HEK293 (cell line): ENCODE results near the gene LIPA.

ENCODE experiments used
- CTCF ChIP-seq: fragments of 450-650 bp; formaldehyde crosslinking; IDR thresholded peaks from 2 replicates; pipeline ENCODE4 v1.5.1; 2016; ENCODE audit warnings: missing biosample characterization, missing genetic modification characterization
- OVOL3 ChIP-seq: fragments of 450-650 bp; formaldehyde crosslinking; IDR thresholded peaks from 2 replicates; pipeline ENCODE4 v1.5.1; 2016; ENCODE audit warnings: missing biosample characterization, missing genetic modification characterization
- RBAK ChIP-seq: fragments of 450-650 bp; formaldehyde crosslinking; IDR thresholded peaks from 2 replicates; pipeline ENCODE4 v1.5.1; 2016; ENCODE audit warnings: missing biosample characterization, missing genetic modification characterization
- SCRT1 ChIP-seq: fragments of 450-650 bp; formaldehyde crosslinking; IDR thresholded peaks from 2 replicates; pipeline ENCODE4 v1.5.1; 2016; ENCODE audit warnings: missing biosample characterization, missing genetic modification characterization, borderline replicate concordance
- WT1 ChIP-seq: fragments of 450-650 bp; formaldehyde crosslinking; IDR thresholded peaks from 2 replicates; pipeline ENCODE4 v1.5.1; 2016; ENCODE audit warnings: missing biosample characterization, missing genetic modification characterization
- YY2 ChIP-seq: fragments of 450-650 bp; formaldehyde crosslinking; IDR thresholded peaks from 2 replicates; pipeline ENCODE4 v1.5.1; 2016; ENCODE audit warnings: missing biosample characterization, missing genetic modification characterization
- ZEB2 ChIP-seq: fragments of 450-650 bp; formaldehyde crosslinking; IDR thresholded peaks from 2 replicates; pipeline ENCODE4 v1.5.1; 2016; ENCODE audit warnings: missing biosample characterization, missing genetic modification characterization
- ZFHX2 ChIP-seq: fragments of 450-650 bp; formaldehyde crosslinking; conservative IDR thresholded peaks from 2 replicates; pipeline ENCODE4 v1.5.1; 2016; ENCODE audit warnings: missing biosample characterization, missing genetic modification characterization
- ZFP37 ChIP-seq: fragments of 450-650 bp; formaldehyde crosslinking; IDR thresholded peaks from 2 replicates; pipeline ENCODE4 v1.5.1; 2016; ENCODE audit warnings: missing biosample characterization, missing genetic modification characterization
- ZNF19 ChIP-seq: fragments of 450-650 bp; formaldehyde crosslinking; IDR thresholded peaks from 2 replicates; pipeline ENCODE4; 2016; ENCODE audit warnings: missing biosample characterization, missing genetic modification characterization, low read depth
- ZNF292 ChIP-seq: fragments of 450-650 bp; formaldehyde crosslinking; IDR thresholded peaks from 2 replicates; pipeline ENCODE4 v1.5.1; 2016; ENCODE audit warnings: low read depth, missing biosample characterization, missing genetic modification characterization, borderline replicate concordance
- ZNF302 ChIP-seq: fragments of 450-650 bp; formaldehyde crosslinking; IDR thresholded peaks from 2 replicates; pipeline ENCODE4 v1.5.1; 2016; ENCODE audit warnings: missing biosample characterization, missing genetic modification characterization, low read depth
- ZNF311 ChIP-seq: fragments of 450-650 bp; formaldehyde crosslinking; IDR thresholded peaks from 2 replicates; pipeline ENCODE4 v1.5.1; 2017; ENCODE audit warnings: missing biosample characterization, missing genetic modification characterization, borderline replicate concordance
- ZNF341 ChIP-seq: fragments of 450-650 bp; formaldehyde crosslinking; IDR thresholded peaks from 2 replicates; pipeline ENCODE4; 2016; ENCODE audit warnings: low read depth, missing biosample characterization, missing genetic modification characterization
- ZNF48 ChIP-seq: fragments of 450-650 bp; formaldehyde crosslinking; IDR thresholded peaks from 2 replicates; pipeline ENCODE4 v1.5.1; 2016; ENCODE audit warnings: missing biosample characterization, missing genetic modification characterization
- ZNF521 ChIP-seq: fragments of 450-650 bp; formaldehyde crosslinking; IDR thresholded peaks from 2 replicates; pipeline ENCODE4 v1.5.1; 2017; ENCODE audit warnings: missing biosample characterization, mild to moderate bottlenecking, missing genetic modification characterization
- ZNF561 ChIP-seq: fragments of 450-650 bp; IDR thresholded peaks from 2 replicates; pipeline ENCODE4 v1.5.1; 2018; ENCODE audit warnings: missing biosample characterization, missing genetic modification characterization, borderline replicate concordance
- ZNF596 ChIP-seq: fragments of 450-650 bp; IDR thresholded peaks from 2 replicates; pipeline ENCODE4 v1.5.0; 2018; ENCODE audit warnings: missing biosample characterization, mild to moderate bottlenecking, missing genetic modification characterization, moderate library complexity
- ZNF626 ChIP-seq: fragments of 450-650 bp; sonication (Bioruptor Pico); formaldehyde crosslinking; IDR thresholded peaks from 2 replicates; pipeline ENCODE4 v1.5.1; 2018; ENCODE audit warnings: missing biosample characterization, missing genetic modification characterization, inconsistent platforms
- ZNF639 ChIP-seq: fragments of 450-650 bp; formaldehyde crosslinking; IDR thresholded peaks from 2 replicates; pipeline ENCODE4 v1.5.1; 2016; ENCODE audit warnings: missing biosample characterization, missing genetic modification characterization
- ZNF654 ChIP-seq: fragments of 450-650 bp; formaldehyde crosslinking; IDR thresholded peaks from 2 replicates; pipeline ENCODE4 v1.5.1; 2016; ENCODE audit warnings: low read depth, missing biosample characterization, missing genetic modification characterization
- ZNF658 ChIP-seq: fragments of 450-650 bp; formaldehyde crosslinking; IDR thresholded peaks from 2 replicates; pipeline ENCODE4; 2016; ENCODE audit warnings: missing biosample characterization, missing genetic modification characterization
- ZNF664 ChIP-seq: fragments of 450-650 bp; formaldehyde crosslinking; IDR thresholded peaks from 2 replicates; pipeline ENCODE4 v1.5.1; 2016; ENCODE audit warnings: missing biosample characterization, missing genetic modification characterization
- ZNF791 ChIP-seq: fragments of 450-650 bp; formaldehyde crosslinking; IDR thresholded peaks from 2 replicates; pipeline ENCODE4 v1.5.1; 2016; ENCODE audit warnings: missing biosample characterization, missing genetic modification characterization
- TF ChIP-seq, protein P1 (sequence below): fragments of 450-650 bp; IDR thresholded peaks from 2 replicates; pipeline ENCODE4 v1.5.1; 2018; ENCODE audit warnings: missing biosample characterization, mild to moderate bottlenecking, missing genetic modification characterization
- TF ChIP-seq, protein P2 (sequence below): fragments of 450-650 bp; formaldehyde crosslinking; optimal IDR thresholded peaks from 2 replicates; pipeline ENCODE3; 2016; ENCODE audit warnings: missing biosample characterization, mild to moderate bottlenecking, missing genetic modification characterization
- TF ChIP-seq, protein P3 (sequence below): fragments of 450-650 bp; formaldehyde crosslinking; IDR thresholded peaks from 2 replicates; pipeline ENCODE4 v1.5.1; 2016; ENCODE audit warnings: missing biosample characterization, missing genetic modification characterization
- TF ChIP-seq, protein P4 (sequence below): fragments of 450-650 bp; formaldehyde crosslinking; IDR thresholded peaks from 2 replicates; pipeline ENCODE4 v1.5.1; 2016; ENCODE audit warnings: missing biosample characterization, missing genetic modification characterization
- TF ChIP-seq, protein P5 (sequence below): fragments of 450-650 bp; formaldehyde crosslinking; IDR thresholded peaks from 2 replicates; pipeline ENCODE4 v1.5.1; 2016; ENCODE audit warnings: missing biosample characterization, missing genetic modification characterization

Gene LIPA

DNA sequence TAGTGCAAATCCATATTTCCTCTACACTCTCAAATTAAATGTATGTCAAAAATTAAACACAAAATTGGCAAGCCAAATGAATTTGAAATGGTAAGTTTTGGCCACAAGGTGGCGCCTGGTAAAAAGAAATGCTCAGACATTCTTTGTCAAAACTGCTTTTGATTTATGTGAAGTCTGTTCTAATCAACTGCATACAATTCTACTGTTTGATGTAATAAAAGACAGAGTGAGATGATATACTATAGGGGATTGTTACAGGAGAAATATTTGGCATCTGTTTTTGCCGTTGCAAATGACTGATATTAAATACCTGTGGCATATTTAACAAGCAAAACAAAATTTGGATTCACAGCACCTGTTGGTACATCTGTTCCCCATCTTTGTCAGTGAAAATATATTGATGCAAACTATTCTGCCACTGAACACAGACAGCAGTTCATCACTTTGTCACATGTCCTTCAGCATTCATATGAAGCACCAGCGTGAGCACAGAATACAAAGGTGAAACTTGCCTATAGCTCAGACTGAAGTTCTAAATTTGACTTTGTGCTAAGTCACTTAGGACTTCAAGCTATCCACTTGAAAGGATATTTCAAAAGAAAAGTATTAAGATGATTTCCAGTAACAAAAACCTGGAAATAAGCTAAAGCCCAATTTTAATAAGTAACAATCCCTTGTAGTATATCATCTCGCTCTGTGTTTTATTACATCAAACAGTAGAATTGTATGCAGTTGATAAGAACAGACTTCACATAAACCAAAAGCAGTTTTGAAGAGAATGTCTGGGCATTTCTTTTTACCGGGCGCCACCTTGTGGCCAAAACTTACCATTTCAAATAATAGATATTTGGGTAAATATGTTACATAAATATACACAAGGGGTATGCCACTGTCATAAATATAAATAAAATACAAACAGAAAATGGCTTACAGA, 34.3 kb downstream of the LIPA start (continued):
- TF ChIP-seq ZNF48 (tag by site-specific recombination) (no peak), ZEB2 (tag by site-specific recombination) (0 out of 2 replicates have a peak, but pooled peaks have one; percentile 16), ZNF639 (tag by site-specific recombination) (no peak), ZNF341 (tag by site-specific recombination) (no peak), ZNF626 (no peak), ZNF292 (no peak), CTCF (tag by site-specific recombination) (peak; percentile 44; the same call in 1 of the 2 replicates), ZNF791 (tag by site-specific recombination) (no peak), ZNF596 (tag by site-specific recombination) (no peak), ZNF302 (tag by site-specific recombination) (no peak), WT1 (tag by site-specific recombination) (no peak), ZNF521 (tag by site-specific recombination) (no peak), RBAK (tag by site-specific recombination) (no peak), ZNF658 (tag by site-specific recombination) (no peak), ZFP37 (tag by site-specific recombination) (0 out of 2 replicates have a peak, but pooled peaks have one; percentile 17), SCRT1 (tag by site-specific recombination) (peak; percentile 77), ZNF19 (tag by site-specific recombination) (no peak), ZNF654 (peak; percentile 81), ZFHX2 (no peak), ZNF561 (tag by site-specific recombination) (no peak), ZNF664 (tag by site-specific recombination) (no peak), ZNF311 (no peak), YY2 (tag by site-specific recombination) (no peak), OVOL3 (tag by site-specific recombination) (no peak)
- TF ChIP-seq, protein P1, sequence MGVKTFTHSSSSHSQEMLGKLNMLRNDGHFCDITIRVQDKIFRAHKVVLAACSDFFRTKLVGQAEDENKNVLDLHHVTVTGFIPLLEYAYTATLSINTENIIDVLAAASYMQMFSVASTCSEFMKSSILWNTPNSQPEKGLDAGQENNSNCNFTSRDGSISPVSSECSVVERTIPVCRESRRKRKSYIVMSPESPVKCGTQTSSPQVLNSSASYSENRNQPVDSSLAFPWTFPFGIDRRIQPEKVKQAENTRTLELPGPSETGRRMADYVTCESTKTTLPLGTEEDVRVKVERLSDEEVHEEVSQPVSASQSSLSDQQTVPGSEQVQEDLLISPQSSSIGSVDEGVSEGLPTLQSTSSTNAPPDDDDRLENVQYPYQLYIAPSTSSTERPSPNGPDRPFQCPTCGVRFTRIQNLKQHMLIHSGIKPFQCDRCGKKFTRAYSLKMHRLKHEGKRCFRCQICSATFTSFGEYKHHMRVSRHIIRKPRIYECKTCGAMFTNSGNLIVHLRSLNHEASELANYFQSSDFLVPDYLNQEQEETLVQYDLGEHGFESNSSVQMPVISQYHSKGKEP (tag by site-specific recombination): no peak
- TF ChIP-seq, protein P2, sequence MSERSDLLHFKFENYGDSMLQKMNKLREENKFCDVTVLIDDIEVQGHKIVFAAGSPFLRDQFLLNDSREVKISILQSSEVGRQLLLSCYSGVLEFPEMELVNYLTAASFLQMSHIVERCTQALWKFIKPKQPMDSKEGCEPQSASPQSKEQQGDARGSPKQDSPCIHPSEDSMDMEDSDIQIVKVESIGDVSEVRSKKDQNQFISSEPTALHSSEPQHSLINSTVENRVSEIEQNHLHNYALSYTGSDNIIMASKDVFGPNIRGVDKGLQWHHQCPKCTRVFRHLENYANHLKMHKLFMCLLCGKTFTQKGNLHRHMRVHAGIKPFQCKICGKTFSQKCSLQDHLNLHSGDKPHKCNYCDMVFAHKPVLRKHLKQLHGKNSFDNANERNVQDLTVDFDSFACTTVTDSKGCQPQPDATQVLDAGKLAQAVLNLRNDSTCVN (tag by site-specific recombination): no peak
- TF ChIP-seq, protein P3, sequence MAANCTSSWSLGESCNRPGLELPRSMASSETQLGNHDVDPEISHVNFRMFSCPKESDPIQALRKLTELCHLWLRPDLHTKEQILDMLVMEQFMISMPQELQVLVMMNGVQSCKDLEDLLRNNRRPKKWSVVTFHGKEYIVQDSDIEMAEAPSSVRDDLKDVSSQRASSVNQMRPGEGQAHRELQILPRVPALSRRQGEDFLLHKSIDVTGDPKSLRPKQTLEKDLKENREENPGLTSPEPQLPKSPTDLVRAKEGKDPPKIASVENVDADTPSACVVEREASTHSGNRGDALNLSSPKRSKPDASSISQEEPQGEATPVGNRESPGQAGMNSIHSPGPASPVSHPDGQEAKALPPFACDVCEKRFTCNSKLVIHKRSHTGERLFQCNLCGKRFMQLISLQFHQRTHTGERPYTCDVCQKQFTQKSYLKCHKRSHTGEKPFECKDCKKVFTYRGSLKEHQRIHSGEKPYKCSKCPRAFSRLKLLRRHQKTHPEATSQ (tag by site-specific recombination): no peak
- TF ChIP-seq, protein P4, sequence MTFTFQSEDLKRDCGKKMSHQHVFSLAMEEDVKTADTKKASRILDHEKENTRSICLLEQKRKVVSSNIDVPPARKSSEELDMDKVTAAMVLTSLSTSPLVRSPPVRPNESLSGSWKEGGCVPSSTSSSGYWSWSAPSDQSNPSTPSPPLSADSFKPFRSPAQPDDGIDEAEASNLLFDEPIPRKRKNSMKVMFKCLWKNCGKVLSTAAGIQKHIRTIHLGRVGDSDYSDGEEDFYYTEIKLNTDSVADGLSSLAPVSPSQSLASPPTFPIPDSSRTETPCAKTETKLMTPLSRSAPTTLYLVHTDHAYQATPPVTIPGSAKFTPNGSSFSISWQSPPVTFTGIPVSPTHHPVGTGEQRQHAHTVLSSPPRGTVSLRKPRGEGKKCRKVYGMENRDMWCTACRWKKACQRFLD (tag by site-specific recombination): no peak
- TF ChIP-seq, protein P5, sequence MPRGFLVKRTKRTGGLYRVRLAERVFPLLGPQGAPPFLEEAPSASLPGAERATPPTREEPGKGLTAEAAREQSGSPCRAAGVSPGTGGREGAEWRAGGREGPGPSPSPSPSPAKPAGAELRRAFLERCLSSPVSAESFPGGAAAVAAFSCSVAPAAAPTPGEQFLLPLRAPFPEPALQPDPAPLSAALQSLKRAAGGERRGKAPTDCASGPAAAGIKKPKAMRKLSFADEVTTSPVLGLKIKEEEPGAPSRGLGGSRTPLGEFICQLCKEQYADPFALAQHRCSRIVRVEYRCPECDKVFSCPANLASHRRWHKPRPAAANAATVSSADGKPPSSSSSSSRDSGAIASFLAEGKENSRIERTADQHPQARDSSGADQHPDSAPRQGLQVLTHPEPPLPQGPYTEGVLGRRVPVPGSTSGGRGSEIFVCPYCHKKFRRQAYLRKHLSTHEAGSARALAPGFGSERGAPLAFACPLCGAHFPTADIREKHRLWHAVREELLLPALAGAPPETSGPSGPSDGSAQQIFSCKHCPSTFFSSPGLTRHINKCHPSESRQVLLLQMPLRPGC: no peak
